ENCODE measurements around the gene HSPA12B. TPM values are rescaled to one million over a fixed set of nuclear protein-coding genes. Genes with fewer than 3 reads are reported as not detected.

Gene HSPA12B, protein sequence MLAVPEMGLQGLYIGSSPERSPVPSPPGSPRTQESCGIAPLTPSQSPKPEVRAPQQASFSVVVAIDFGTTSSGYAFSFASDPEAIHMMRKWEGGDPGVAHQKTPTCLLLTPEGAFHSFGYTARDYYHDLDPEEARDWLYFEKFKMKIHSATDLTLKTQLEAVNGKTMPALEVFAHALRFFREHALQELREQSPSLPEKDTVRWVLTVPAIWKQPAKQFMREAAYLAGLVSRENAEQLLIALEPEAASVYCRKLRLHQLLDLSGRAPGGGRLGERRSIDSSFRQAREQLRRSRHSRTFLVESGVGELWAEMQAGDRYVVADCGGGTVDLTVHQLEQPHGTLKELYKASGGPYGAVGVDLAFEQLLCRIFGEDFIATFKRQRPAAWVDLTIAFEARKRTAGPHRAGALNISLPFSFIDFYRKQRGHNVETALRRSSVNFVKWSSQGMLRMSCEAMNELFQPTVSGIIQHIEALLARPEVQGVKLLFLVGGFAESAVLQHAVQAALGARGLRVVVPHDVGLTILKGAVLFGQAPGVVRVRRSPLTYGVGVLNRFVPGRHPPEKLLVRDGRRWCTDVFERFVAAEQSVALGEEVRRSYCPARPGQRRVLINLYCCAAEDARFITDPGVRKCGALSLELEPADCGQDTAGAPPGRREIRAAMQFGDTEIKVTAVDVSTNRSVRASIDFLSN
- polyA plus RNA-seq = 1 to 10 TPM; 2.0 to 2.3 TPM

DNA sequence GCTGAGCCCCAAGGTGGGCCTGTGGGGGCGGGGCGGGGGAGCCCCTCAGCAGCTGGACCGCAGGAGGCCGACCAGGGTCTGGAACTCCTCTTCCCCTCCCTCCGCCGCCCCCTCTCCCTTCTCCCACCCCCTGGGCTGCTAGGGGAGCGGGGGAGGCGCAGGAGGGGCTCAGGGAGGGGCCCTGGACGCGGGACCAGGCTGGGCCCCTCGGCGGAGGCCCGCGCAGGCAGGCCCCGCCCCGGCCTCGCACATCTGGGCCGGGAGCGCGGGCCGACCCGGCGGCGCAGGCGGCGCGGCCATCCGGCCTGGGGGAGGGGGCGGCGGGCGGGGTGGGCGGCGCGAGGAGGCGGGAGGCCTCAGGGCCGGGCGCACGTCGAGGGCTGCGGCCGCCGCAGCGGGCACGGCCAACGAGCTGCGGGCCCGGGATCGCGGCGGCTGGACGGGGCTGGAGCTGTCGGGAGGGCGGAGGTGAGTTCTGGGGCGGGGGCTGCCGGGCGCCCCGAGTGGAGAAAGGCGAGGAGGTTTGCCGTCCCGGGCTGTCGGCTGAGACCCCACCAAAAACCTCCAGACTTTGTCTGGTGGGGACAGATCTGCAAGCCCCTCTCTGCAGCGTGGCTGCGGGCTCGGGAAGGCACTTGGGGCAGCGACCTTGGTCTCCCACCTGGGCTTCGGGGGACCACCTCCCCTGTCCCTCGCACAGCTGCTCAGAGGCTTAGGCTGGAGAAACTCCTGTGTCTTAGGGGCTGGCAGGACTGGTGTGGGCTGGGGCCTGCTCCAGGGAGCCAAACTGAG lies at the start of gene HSPA12B:
TSS of gene HSPA12B (plus strand) at position 359 of the 792 bp plus-strand sequence. CDS start 5,990 bp downstream, outside the sequence.
- H3K27me3 ChIP-seq (ENCODE audit: control insufficient read depth in 1 of 2, insufficient read depth in 2 of 2, low read length in 2 of 2) = no peaks in the 10 kb centered on the region
- peaks cover 0 to 2% of the 10 kb centered on the region in 2 donors for H3K4me1 ChIP-seq (ENCODE audit: control insufficient read depth in 2 of 2, insufficient read depth in 2 of 2, low read length in 1 of 2)
- no peaks in the 10 kb centered on the region for H3K36me3 ChIP-seq (ENCODE audit: control insufficient read depth in 2 of 2, insufficient read depth in 2 of 2, low read length in 1 of 2)
- peak within 1 kb of the TSS in 1 of 2 donors; percentile 28 for H3K27ac ChIP-seq (ENCODE audit: low read depth in 2 of 2, low read length in 1 of 2)
- peak within 1 kb of the TSS in 1 of 2 donors; percentile 25 for H3K4me3 ChIP-seq (ENCODE audit: low read depth in 1 of 2, low read length in 2 of 2)
- 11 to 14% methylated on average over 46 to 67 of the region's 67 CpGs for WGBS, 2 donors
- no peaks in the 10 kb centered on the region for H3K9me3 ChIP-seq (ENCODE audit: control insufficient read depth in 2 of 2, insufficient read depth in 1 of 2, low read depth in 1 of 2, low read length in 1 of 2)

DNA sequence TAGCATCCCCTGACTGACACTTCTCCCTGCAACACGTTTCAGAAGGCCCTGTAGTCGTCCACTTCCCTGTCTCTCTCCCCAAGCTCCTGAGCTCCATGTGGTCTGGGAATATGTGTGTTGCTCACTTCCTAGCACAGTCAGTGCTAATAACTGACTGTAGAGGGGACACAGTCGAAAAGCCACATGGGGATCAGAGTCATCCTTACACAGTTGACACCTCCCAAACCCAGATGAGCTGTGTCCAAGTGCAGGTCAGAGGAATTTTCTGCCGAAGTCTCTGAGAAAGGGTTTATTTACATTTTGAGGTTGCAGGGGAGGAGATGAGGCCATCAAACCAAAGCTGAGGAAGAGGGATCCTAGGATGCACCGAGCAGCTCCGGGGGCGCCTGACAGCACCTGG lies 47.1 kb upstream of the HSPA12B start:
- H3K36me3 ChIP-seq (ENCODE audit: control insufficient read depth in 2 of 2, insufficient read depth in 2 of 2, low read length in 1 of 2) = no peaks in the 10 kb centered on the region
- H3K27ac ChIP-seq (ENCODE audit: low read depth in 2 of 2, low read length in 1 of 2) = no peak overlapping the region
- 58 to 71% methylated on average over 7 of the region's 7 CpGs for WGBS, 2 donors
- no peaks in the 10 kb centered on the region for H3K27me3 ChIP-seq (ENCODE audit: control insufficient read depth in 1 of 2, insufficient read depth in 2 of 2, low read length in 2 of 2)
- H3K4me3 ChIP-seq (ENCODE audit: low read depth in 1 of 2, low read length in 2 of 2) = no peak overlapping the region
- H3K9me3 ChIP-seq (ENCODE audit: control insufficient read depth in 2 of 2, insufficient read depth in 1 of 2, low read depth in 1 of 2, low read length in 1 of 2) = no peaks in the 10 kb centered on the region
- H3K4me1 ChIP-seq (ENCODE audit: control insufficient read depth in 2 of 2, insufficient read depth in 2 of 2, low read length in 1 of 2) = peaks cover 7 to 11% of the 10 kb centered on the region in 2 donors

DNA sequence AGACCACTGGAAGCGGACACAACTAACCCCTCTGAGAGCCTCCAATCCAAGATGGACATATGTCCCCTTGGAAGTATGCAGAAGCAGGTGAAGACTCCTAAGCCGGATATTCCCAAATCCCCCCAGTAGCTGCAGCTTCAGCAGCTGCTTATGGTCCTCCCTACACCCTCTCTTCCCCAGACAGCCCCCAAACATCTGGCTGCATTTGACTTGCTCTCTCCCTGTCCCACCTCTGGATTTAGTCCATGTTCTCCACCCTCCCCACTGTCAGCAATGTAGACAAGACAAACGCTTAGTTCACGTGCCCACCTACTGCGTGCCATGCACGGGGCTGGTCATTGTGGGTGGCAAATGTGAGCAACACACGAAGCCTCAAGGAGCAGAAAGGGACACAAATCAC lies 46.1 kb upstream of the HSPA12B start:
- Histone ChIP-seq H3K9me3 (ENCODE audit: control insufficient read depth in 2 of 2, insufficient read depth in 1 of 2, low read depth in 1 of 2, low read length in 1 of 2) (no peaks in the 10 kb centered on the region), H3K27ac (ENCODE audit: low read depth in 2 of 2, low read length in 1 of 2) (peak overlapping the region; percentile 37 to 61), H3K4me1 (ENCODE audit: control insufficient read depth in 2 of 2, insufficient read depth in 2 of 2, low read length in 1 of 2) (peaks cover 7 to 11% of the 10 kb centered on the region in 2 donors), H3K4me3 (ENCODE audit: low read depth in 1 of 2, low read length in 2 of 2) (no peak overlapping the region), H3K36me3 (ENCODE audit: control insufficient read depth in 2 of 2, insufficient read depth in 2 of 2, low read length in 1 of 2) (no peaks in the 10 kb centered on the region), H3K27me3 (ENCODE audit: control insufficient read depth in 1 of 2, insufficient read depth in 2 of 2, low read length in 2 of 2) (no peaks in the 10 kb centered on the region)
- 62 to 71% methylated on average over 7 of the region's 7 CpGs for WGBS, 2 donors

DNA sequence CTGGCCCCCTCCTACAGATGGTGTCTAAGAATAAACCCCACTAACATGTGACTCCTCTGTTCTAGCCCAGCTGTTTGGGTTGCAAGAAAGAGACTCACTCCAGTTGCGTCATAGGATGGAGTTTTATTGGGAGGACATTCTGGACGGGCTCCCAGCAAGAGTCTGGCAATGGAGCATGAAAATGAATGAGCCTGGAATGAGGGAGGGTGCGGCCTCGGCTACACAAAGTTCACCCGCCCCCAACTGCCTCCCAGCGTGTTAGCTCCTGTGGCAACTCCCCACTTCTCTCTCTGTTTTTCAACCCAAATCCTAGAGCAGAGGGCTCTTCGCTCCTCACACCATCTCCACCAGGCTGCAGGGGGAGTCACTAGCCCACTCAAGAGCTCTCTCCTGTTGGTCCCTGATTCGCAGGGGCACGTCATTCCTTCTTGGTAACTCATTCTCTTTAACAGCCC lies 45.6 kb upstream of the HSPA12B start:
- WGBS, 2 donors = 25 to 29% methylated on average over 9 of the region's 9 CpGs
- Histone ChIP-seq H3K9me3 (ENCODE audit: control insufficient read depth in 2 of 2, insufficient read depth in 1 of 2, low read depth in 1 of 2, low read length in 1 of 2) (no peaks in the 10 kb centered on the region), H3K27me3 (ENCODE audit: control insufficient read depth in 1 of 2, insufficient read depth in 2 of 2, low read length in 2 of 2) (no peaks in the 10 kb centered on the region), H3K36me3 (ENCODE audit: control insufficient read depth in 2 of 2, insufficient read depth in 2 of 2, low read length in 1 of 2) (no peaks in the 10 kb centered on the region), H3K4me1 (ENCODE audit: control insufficient read depth in 2 of 2, insufficient read depth in 2 of 2, low read length in 1 of 2) (peaks cover 5 to 11% of the 10 kb centered on the region in 2 donors), H3K27ac (ENCODE audit: low read depth in 2 of 2, low read length in 1 of 2) (peak overlapping the region; percentile 40 to 45), H3K4me3 (ENCODE audit: low read depth in 1 of 2, low read length in 2 of 2) (no peak overlapping the region)

DNA sequence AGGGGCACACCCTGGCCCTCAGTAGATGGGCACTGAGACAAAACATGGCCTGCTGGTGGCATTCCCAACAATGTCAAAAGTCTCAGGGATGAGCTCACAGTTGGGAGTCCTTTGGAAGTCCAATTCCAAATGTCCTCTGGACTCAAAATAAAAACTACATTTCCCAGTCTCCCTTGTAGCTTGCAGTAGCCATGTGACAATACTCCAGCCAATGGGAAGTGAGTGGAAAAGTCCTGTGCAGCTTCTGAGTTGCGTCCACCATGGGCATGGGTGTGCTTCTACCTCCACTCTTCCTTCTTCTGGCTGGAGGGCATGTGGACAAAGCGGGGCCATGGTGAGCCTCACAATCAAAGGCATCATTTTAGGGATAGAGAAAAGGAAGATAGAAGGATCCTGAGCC lies 44.8 kb upstream of the HSPA12B start:
- 61 to 65% methylated on average over 2 of the region's 2 CpGs for WGBS, 2 donors
- no peaks in the 10 kb centered on the region for H3K27me3 ChIP-seq (ENCODE audit: control insufficient read depth in 1 of 2, insufficient read depth in 2 of 2, low read length in 2 of 2)
- peaks cover 5 to 8% of the 10 kb centered on the region in 2 donors for H3K4me1 ChIP-seq (ENCODE audit: control insufficient read depth in 2 of 2, insufficient read depth in 2 of 2, low read length in 1 of 2)
- H3K9me3 ChIP-seq (ENCODE audit: control insufficient read depth in 2 of 2, insufficient read depth in 1 of 2, low read depth in 1 of 2, low read length in 1 of 2) = no peaks in the 10 kb centered on the region
- no peaks in the 10 kb centered on the region for H3K36me3 ChIP-seq (ENCODE audit: control insufficient read depth in 2 of 2, insufficient read depth in 2 of 2, low read length in 1 of 2)
- H3K4me3 ChIP-seq (ENCODE audit: low read depth in 1 of 2, low read length in 2 of 2) = no peak overlapping the region
- H3K27ac ChIP-seq (ENCODE audit: low read depth in 2 of 2, low read length in 1 of 2) = peak overlapping the region; percentile 40 to 45

DNA sequence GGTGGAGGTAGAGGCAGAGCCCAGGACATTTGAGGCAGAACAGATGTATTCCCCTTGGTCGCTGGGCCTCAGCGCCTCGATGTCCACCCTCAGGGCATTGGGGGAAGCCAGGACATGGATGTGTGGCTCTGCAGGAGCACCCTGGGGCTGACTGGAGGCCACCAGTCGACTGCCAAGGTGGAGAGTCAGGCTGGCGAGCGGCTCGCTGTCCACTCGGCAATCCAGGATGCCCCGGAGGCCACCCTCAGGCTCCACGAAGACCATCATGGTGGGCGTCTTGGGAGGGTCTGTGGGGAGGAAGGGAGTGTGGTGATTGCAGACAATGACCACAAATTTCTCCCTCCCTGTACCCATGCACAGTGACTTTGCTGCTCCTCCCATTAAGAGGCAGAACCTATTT lies 42.5 kb upstream of the HSPA12B start:
- no peak overlapping the region for H3K27ac ChIP-seq (ENCODE audit: low read depth in 2 of 2, low read length in 1 of 2)
- H3K36me3 ChIP-seq (ENCODE audit: control insufficient read depth in 2 of 2, insufficient read depth in 2 of 2, low read length in 1 of 2) = no peaks in the 10 kb centered on the region
- no peaks in the 10 kb centered on the region for H3K27me3 ChIP-seq (ENCODE audit: control insufficient read depth in 1 of 2, insufficient read depth in 2 of 2, low read length in 2 of 2)
- H3K4me3 ChIP-seq (ENCODE audit: low read depth in 1 of 2, low read length in 2 of 2) = no peak overlapping the region
- H3K9me3 ChIP-seq (ENCODE audit: control insufficient read depth in 2 of 2, insufficient read depth in 1 of 2, low read depth in 1 of 2, low read length in 1 of 2) = no peaks in the 10 kb centered on the region
- WGBS, 2 donors = 88 to 90% methylated on average over 11 of the region's 11 CpGs
- peaks cover 5 to 8% of the 10 kb centered on the region in 2 donors for H3K4me1 ChIP-seq (ENCODE audit: control insufficient read depth in 2 of 2, insufficient read depth in 2 of 2, low read length in 1 of 2)

DNA sequence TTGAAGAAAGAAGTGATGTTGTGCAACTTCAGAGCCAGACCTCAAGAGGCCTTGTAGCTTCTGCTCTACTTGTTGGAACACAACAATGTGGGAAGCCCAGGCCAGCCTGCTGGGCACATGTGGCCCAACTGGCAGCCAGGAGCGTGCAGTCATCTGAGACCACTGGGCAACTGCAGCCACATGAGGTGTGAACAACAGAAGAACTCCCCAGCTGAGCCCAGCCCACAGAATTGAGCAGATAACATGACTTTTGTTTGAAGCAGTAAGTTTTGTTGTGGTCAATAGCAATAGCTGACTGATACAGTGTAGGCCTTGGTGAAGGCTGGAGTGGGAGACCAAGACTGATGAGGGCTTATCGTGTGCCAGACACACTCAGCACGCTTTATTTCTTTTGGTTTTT lies 42.1 kb upstream of the HSPA12B start:
- Histone ChIP-seq H3K27ac (ENCODE audit: low read depth in 2 of 2, low read length in 1 of 2) (no peak overlapping the region), H3K4me1 (ENCODE audit: control insufficient read depth in 2 of 2, insufficient read depth in 2 of 2, low read length in 1 of 2) (peaks cover 5 to 8% of the 10 kb centered on the region in 2 donors), H3K36me3 (ENCODE audit: control insufficient read depth in 2 of 2, insufficient read depth in 2 of 2, low read length in 1 of 2) (no peaks in the 10 kb centered on the region), H3K27me3 (ENCODE audit: control insufficient read depth in 1 of 2, insufficient read depth in 2 of 2, low read length in 2 of 2) (no peaks in the 10 kb centered on the region), H3K9me3 (ENCODE audit: control insufficient read depth in 2 of 2, insufficient read depth in 1 of 2, low read depth in 1 of 2, low read length in 1 of 2) (no peaks in the 10 kb centered on the region), H3K4me3 (ENCODE audit: low read depth in 1 of 2, low read length in 2 of 2) (no peak overlapping the region)
- 92 to 96% methylated on average over 3 of the region's 3 CpGs for WGBS, 2 donors

DNA sequence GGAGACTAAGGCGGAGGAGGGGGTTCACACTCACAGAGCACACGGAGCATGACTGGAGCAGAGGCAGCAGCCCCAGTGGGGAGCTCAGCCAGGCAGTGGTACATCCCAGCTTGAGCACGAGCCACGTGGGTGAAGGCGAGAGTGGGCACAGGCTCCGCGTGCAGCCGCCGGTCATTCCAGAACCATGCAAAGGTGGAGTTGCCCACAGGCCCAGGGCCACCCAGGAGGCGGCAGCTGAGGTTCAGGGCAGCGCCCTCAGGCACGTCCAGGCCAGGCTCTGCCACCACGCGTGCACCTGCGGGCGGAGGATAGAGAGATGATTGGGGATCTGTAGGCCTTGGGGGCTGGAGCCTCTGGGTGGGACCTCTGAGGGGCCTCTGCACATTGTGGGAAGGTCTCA lies 41.2 kb upstream of the HSPA12B start:
- H3K4me1 ChIP-seq (ENCODE audit: control insufficient read depth in 2 of 2, insufficient read depth in 2 of 2, low read length in 1 of 2) = peaks cover 5 to 7% of the 10 kb centered on the region in 2 donors
- H3K4me3 ChIP-seq (ENCODE audit: low read depth in 1 of 2, low read length in 2 of 2) = no peak overlapping the region
- H3K27me3 ChIP-seq (ENCODE audit: control insufficient read depth in 1 of 2, insufficient read depth in 2 of 2, low read length in 2 of 2) = no peaks in the 10 kb centered on the region
- H3K27ac ChIP-seq (ENCODE audit: low read depth in 2 of 2, low read length in 1 of 2) = no peak overlapping the region
- H3K9me3 ChIP-seq (ENCODE audit: control insufficient read depth in 2 of 2, insufficient read depth in 1 of 2, low read depth in 1 of 2, low read length in 1 of 2) = peaks cover 0 to 1% of the 10 kb centered on the region in 2 donors
- 88% methylated on average over 16 of the region's 16 CpGs for WGBS, 2 donors
- no peaks in the 10 kb centered on the region for H3K36me3 ChIP-seq (ENCODE audit: control insufficient read depth in 2 of 2, insufficient read depth in 2 of 2, low read length in 1 of 2)

DNA sequence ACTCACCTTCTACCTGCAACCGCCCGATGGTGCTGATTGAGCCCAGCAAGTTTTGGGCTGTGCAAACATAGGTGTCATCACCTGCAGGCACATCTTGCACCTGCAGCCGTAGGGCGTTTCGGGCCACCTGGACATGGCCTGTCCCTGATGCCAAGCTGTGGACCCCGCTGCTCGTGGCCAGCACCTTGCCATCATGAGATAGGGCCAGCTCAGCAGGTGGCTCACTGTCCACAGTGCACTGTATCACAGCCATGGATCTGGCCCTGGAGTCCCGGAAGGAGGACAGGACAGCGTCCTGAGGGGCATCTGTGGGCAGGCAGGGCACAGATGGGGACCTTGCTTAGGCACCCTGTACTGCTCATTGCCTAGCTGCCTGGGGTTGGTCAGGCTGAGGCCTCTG lies 40.6 kb upstream of the HSPA12B start:
- Histone ChIP-seq H3K4me1 (ENCODE audit: control insufficient read depth in 2 of 2, insufficient read depth in 2 of 2, low read length in 1 of 2) (peaks cover 3 to 5% of the 10 kb centered on the region in 2 donors), H3K27me3 (ENCODE audit: control insufficient read depth in 1 of 2, insufficient read depth in 2 of 2, low read length in 2 of 2) (no peaks in the 10 kb centered on the region), H3K4me3 (ENCODE audit: low read depth in 1 of 2, low read length in 2 of 2) (no peak overlapping the region), H3K9me3 (ENCODE audit: control insufficient read depth in 2 of 2, insufficient read depth in 1 of 2, low read depth in 1 of 2, low read length in 1 of 2) (peaks cover 3 to 6% of the 10 kb centered on the region in 2 donors), H3K36me3 (ENCODE audit: control insufficient read depth in 2 of 2, insufficient read depth in 2 of 2, low read length in 1 of 2) (no peaks in the 10 kb centered on the region), H3K27ac (ENCODE audit: low read depth in 2 of 2, low read length in 1 of 2) (no peak overlapping the region)
- 83 to 86% methylated on average over 9 of the region's 9 CpGs for WGBS, 2 donors
